H9 (cell line): ENCODE data around the gene MRM2. TPM values are rescaled to one million over a fixed set of nuclear protein-coding genes. Genes with fewer than 3 reads are reported as not detected.

ENCODE experiments used
- DNase-seq: peaks from one replicate; pipeline ENCODE4 v3.0.0-alpha.2; 2017
- H2AFZ ChIP-seq: one replicate; pipeline ENCODE4 v1.6.1; 2013; ENCODE audit warnings: mild to moderate bottlenecking, low read length, control low read depth, moderate library complexity
- H2AK5ac ChIP-seq: 2 replicates; pipeline ENCODE4 v1.6.1; 2013; ENCODE audit warnings: low read length, control low read depth, mixed read lengths; ENCODE audit not compliant: insufficient read length
- H2BK120ac ChIP-seq: one replicate; pipeline ENCODE4 v1.6.1; 2013; ENCODE audit warnings: low read depth, mild to moderate bottlenecking, low read length, control low read depth, inconsistent platforms; ENCODE audit not compliant: poor library complexity, severe bottlenecking
- H2BK12ac ChIP-seq: 2 replicates; pipeline ENCODE4 v1.6.1; 2013; ENCODE audit warnings: low read length, control low read depth, mixed read lengths, low read depth; ENCODE audit not compliant: insufficient read length
- H2BK15ac ChIP-seq: 2 replicates; pipeline ENCODE4 v1.6.1; 2013; ENCODE audit warnings: low read depth, low read length, control low read depth
- H2BK20ac ChIP-seq: one replicate; pipeline ENCODE4 v1.6.1; 2013; ENCODE audit warnings: low read depth, mild to moderate bottlenecking, low read length, control low read depth, inconsistent platforms; ENCODE audit not compliant: poor library complexity, severe bottlenecking
- H2BK5ac ChIP-seq: 2 replicates; pipeline ENCODE4 v1.6.1; 2013; ENCODE audit warnings: low read length, control low read depth, mixed read lengths; ENCODE audit not compliant: insufficient read length
- H3K14ac ChIP-seq: 2 replicates; pipeline ENCODE4 v1.6.1; 2013; ENCODE audit warnings: low read length, control low read depth; ENCODE audit not compliant: insufficient read depth
- H3K18ac ChIP-seq: 2 replicates; pipeline ENCODE4 v1.6.1; 2013; ENCODE audit warnings: low read depth, mild to moderate bottlenecking, mixed read lengths, low read length, control low read depth; ENCODE audit not compliant: insufficient read length
- H3K23ac ChIP-seq: 2 replicates; pipeline ENCODE4 v1.6.1; 2013; ENCODE audit warnings: low read length, control low read depth, mixed read lengths, low read depth; ENCODE audit not compliant: insufficient read length
- H3K23me2 ChIP-seq: 2 replicates; pipeline ENCODE4 v1.6.1; 2013; ENCODE audit warnings: low read depth, mild to moderate bottlenecking, mixed read lengths, low read length, control low read depth; ENCODE audit not compliant: insufficient read length, poor library complexity, severe bottlenecking
- H3K27ac ChIP-seq: 2 replicates; pipeline ENCODE4 v1.5.1; 2013; ENCODE audit warnings: low read length, control low read depth, mixed read lengths, low read depth; ENCODE audit not compliant: insufficient read length
- H3K27me3 ChIP-seq: 2 replicates; pipeline ENCODE4 v1.6.1; 2013; ENCODE audit warnings: low read length, control low read depth, inconsistent platforms; ENCODE audit not compliant: insufficient read depth
- H3K4ac ChIP-seq: 2 replicates; pipeline ENCODE4 v1.6.1; 2013; ENCODE audit warnings: low read depth, mild to moderate bottlenecking, control low read depth, inconsistent platforms, low read length, moderate library complexity
- H3K4me1 ChIP-seq: 2 replicates; pipeline ENCODE4 v1.6.1; 2013; ENCODE audit warnings: low read length, control low read depth, inconsistent platforms; ENCODE audit not compliant: insufficient read depth
- H3K4me2 ChIP-seq: 2 replicates; pipeline ENCODE4 v1.6.1; 2013; ENCODE audit warnings: low read length, control low read depth, mixed read lengths; ENCODE audit not compliant: insufficient read length, insufficient read depth
- H3K56ac ChIP-seq: 2 replicates; pipeline ENCODE4 v1.6.1; 2013; ENCODE audit warnings: low read depth, mild to moderate bottlenecking, mixed read lengths, low read length, control low read depth; ENCODE audit not compliant: insufficient read length
- H3K79me1 ChIP-seq: 2 replicates; pipeline ENCODE4 v1.6.1; 2013; ENCODE audit warnings: low read depth, mild to moderate bottlenecking, moderate library complexity, low read length, control low read depth, inconsistent platforms; ENCODE audit not compliant: insufficient read depth, poor library complexity, severe bottlenecking
- H3K79me2 ChIP-seq: 2 replicates; pipeline ENCODE4 v1.6.1; 2013; ENCODE audit warnings: low read length, control low read depth, inconsistent platforms; ENCODE audit not compliant: insufficient read depth
- H3K9ac ChIP-seq: 2 replicates; pipeline ENCODE4 v1.6.1; 2013; ENCODE audit warnings: low read length, control low read depth, mixed read lengths; ENCODE audit not compliant: insufficient read length; ENCODE audit errors: extremely low read depth
- H3K9me3 ChIP-seq: one replicate; pipeline ENCODE4 v1.6.1; 2013; ENCODE audit warnings: low read depth, low read length, inconsistent platforms; ENCODE audit not compliant: control insufficient read depth
- H3T11ph ChIP-seq: one replicate; pipeline ENCODE4 v1.6.1; 2013; ENCODE audit warnings: mild to moderate bottlenecking, low read length, control low read depth, inconsistent platforms
- H4K20me1 ChIP-seq: one replicate; pipeline ENCODE4 v1.6.1; 2013; ENCODE audit not compliant: control insufficient read depth, insufficient read length, insufficient read depth
- H4K5ac ChIP-seq: 2 replicates; pipeline ENCODE4 v1.6.1; 2013; ENCODE audit warnings: low read depth, mild to moderate bottlenecking, mixed read lengths, low read length, control low read depth; ENCODE audit not compliant: insufficient read length
- H4K8ac ChIP-seq: replicated peaks from 2 replicates; pipeline ENCODE4 v1.6.1; 2013; ENCODE audit warnings: low read length, control low read depth, mixed read lengths, low read depth; ENCODE audit not compliant: insufficient read length
- H4K91ac ChIP-seq: 2 replicates; pipeline ENCODE4 v1.6.1; 2013; ENCODE audit warnings: low read depth, mild to moderate bottlenecking, moderate library complexity, mixed read lengths, low read length, control low read depth; ENCODE audit not compliant: insufficient read length
- H3K27ac Mint-ChIP-seq, 3 experiments: 2 replicates in 2 of 3; 3 replicates in 1 of 3; pipeline ENCODE4 v1.8.0; 2020 to 2021; ENCODE audit warnings: mixed read lengths in 3 of 3, mild to moderate bottlenecking in 1 of 3, moderate library complexity in 1 of 3
- H3K27me3 Mint-ChIP-seq: 2 replicates; pipeline ENCODE4 v1.8.0; 2021; ENCODE audit warnings: low read depth, mild to moderate bottlenecking, moderate library complexity, mixed read lengths
- H3K36me3 Mint-ChIP-seq, 3 experiments: 2 replicates in 2 of 3; 3 replicates in 1 of 3; pipeline ENCODE4 v1.8.0; 2020 to 2021; ENCODE audit warnings: low read depth in 3 of 3, mixed read lengths in 3 of 3; ENCODE audit not compliant: insufficient read depth in 1 of 3
- H3K4me1 Mint-ChIP-seq, 2 experiments: 2 replicates each; pipeline ENCODE4 v1.8.0; 2020; ENCODE audit warnings: mixed read lengths in 2 of 2
- H3K4me3 Mint-ChIP-seq, 2 experiments: 2 replicates in 1 of 2; 3 replicates in 1 of 2; pipeline ENCODE4 v1.8.0; 2020 to 2021; ENCODE audit warnings: mild to moderate bottlenecking in 2 of 2, mixed read lengths in 2 of 2, moderate library complexity in 1 of 2
- H3K9me3 Mint-ChIP-seq, 2 experiments: 2 replicates in 1 of 2; 3 replicates in 1 of 2; pipeline ENCODE4 v1.8.0; 2020; ENCODE audit warnings: mild to moderate bottlenecking in 2 of 2, mixed read lengths in 2 of 2, moderate library complexity in 1 of 2
- CTCF ChIP-seq: fragments of 200-600 bp; sonication (generic); conservative IDR thresholded peaks from 3 replicates; pipeline ENCODE4 v1.8.0; 2021; ENCODE audit warnings: antibody characterized with exemption, mild to moderate bottlenecking
- WGBS: extraction: QIAGEN DNeasy Blood & Tissue Kit; methylation state at CpG from one replicate; pipeline ENCODE4 v1.1.7; 2013; ENCODE audit warnings: missing lambda C conversion rate, low lambda C conversion rate, mixed read lengths; ENCODE audit not compliant: insufficient read length; ENCODE audit errors: extremely low coverage; 5-methylcytosine and 5-hydroxymethylcytosine counted together
- total RNA-seq: library from RNA; stranded (reverse); gene quantifications from 2 replicates; pipeline ENCODE4 v1.2.1, GENCODE V29; 2021

The MRM2 gene
- total RNA-seq, 1 experiment from 2014 or later, result 59.0 TPM

- Histone ChIP-seq H2BK20ac (no peak overlapping the region), H3K27me3 (no peaks in the 10 kb centered on the region; the same call in 1 of the 2 replicates), H3K9ac (no peak overlapping the region), H4K91ac (no peak overlapping the region), H3K9me3 (no peaks in the 10 kb centered on the region), H3K79me1 (no peaks in the 10 kb centered on the region), H2BK120ac (no peak overlapping the region), H4K20me1 (no peaks in the 10 kb centered on the region), H3K4ac (no peak overlapping the region), H2BK12ac (no peak overlapping the region), H2AFZ (no peak overlapping the region), H3K23ac (no peak overlapping the region), H4K5ac (no peak overlapping the region), H3K18ac (no peak overlapping the region), H3K56ac (no peak overlapping the region), H3K14ac (no peak overlapping the region; the same call in 1 of the 2 replicates), H4K8ac (no peak overlapping the region), H3K27ac (no peak overlapping the region), H3K4me2 (no peak overlapping the region), H2BK15ac (no peak overlapping the region), H2BK5ac (no peak overlapping the region), H2AK5ac (no peak overlapping the region), H3K23me2 (no peaks in the 10 kb centered on the region), H3K79me2 (no peaks in the 10 kb centered on the region; the same call in 1 of the 2 replicates), H3K4me1 (no peaks in the 10 kb centered on the region), H3T11ph (no peak overlapping the region)
- H3K27me3 Mint-ChIP-seq, result no peaks in the 10 kb centered on the region
- H3K9me3 Mint-ChIP-seq, result peaks cover 3 to 10% of the 10 kb centered on the region in 2 experiments; a peak in 4 of 5 replicates
- H3K27ac Mint-ChIP-seq, result no peak overlapping the region; a peak in 1 of 7 replicates
- no peaks in the 10 kb centered on the region for H3K4me1 Mint-ChIP-seq
- H3K4me3 Mint-ChIP-seq, result no peak overlapping the region
- peaks cover 37 to 48% (median 42%) of the 10 kb centered on the region in 3 experiments for H3K36me3 Mint-ChIP-seq
- peak; percentile 28 for DNase-seq
- no peak for TF ChIP-seq CTCF
- WGBS, result no CpG with 5 or more reads among the region's 15 CpGs
Observed at GRCh38 chr7:2198206-2198605, 43.8 kb downstream of the MRM2 start.
